Fibroblast of the aortic adventitia (primary cell): ENCODE results near the gene NPR3. TPM values are rescaled to one million over a fixed set of nuclear protein-coding genes. Genes with fewer than 3 reads are reported as not detected.
A peak's percentile ranks its signal among the peaks of the same experiment; 100 is the strongest.

Source experiments
- DNase-seq: peaks from one replicate; pipeline ENCODE4 v3.0.0-alpha.2; 2010; ENCODE audit warnings: low read depth
- H3K4me3 ChIP-seq: 2 replicates; pipeline ENCODE4 v1.5.1; 2011; ENCODE audit warnings: low read depth, mild to moderate bottlenecking, control low read depth, low read length, moderate library complexity
- CTCF ChIP-seq: IDR thresholded peaks from 2 replicates; pipeline ENCODE4 v1.5.1; 2011; ENCODE audit warnings: mild to moderate bottlenecking, low read length, control low read depth, inconsistent platforms; ENCODE audit not compliant: insufficient read depth
- total RNA-seq: library from RNA; depleted of rRNA; stranded (reverse); fragments of >200 nt; gene quantifications from 2 replicates; pipeline ENCODE4 v1.2.3, GENCODE V29; 2012; ENCODE audit warnings: low replicate concordance

NPR3 gene
- total RNA-seq, 1 donor, result 23.7 TPM

GRCh38 chr5:32690666-32691065 lies 20.5 kb upstream of the NPR3 start:
- H3K4me3 ChIP-seq, result no peak overlapping the region
- no peak for TF ChIP-seq CTCF
- no peak for DNase-seq

GRCh38 chr5:32692036-32692746 lies 18.9 kb upstream of the NPR3 start:
- no peak overlapping the region for H3K4me3 ChIP-seq

GRCh38 chr5:32703957-32704356 lies 7.2 kb upstream of the NPR3 start:
- no peak for TF ChIP-seq CTCF
- H3K4me3 ChIP-seq, result no peak overlapping the region
- DNase-seq, result no peak

More at GRCh38 chr5:32692036-32692746, 18.9 kb upstream of the NPR3 start:
- peak; percentile 84 for DNase-seq
- TF ChIP-seq CTCF, result no peak

GRCh38 chr5:32707418-32707997 lies 3.6 kb upstream of the NPR3 start:
- peak; percentile 71 for DNase-seq
- TF ChIP-seq CTCF, result peak; percentile 56

GRCh38 chr5:32708949-32709348 lies 2.2 kb upstream of the NPR3 start:
- H3K4me3 ChIP-seq, result no peak overlapping the region
- no peak for TF ChIP-seq CTCF
- DNase-seq, result no peak

More at GRCh38 chr5:32707418-32707997, 3.6 kb upstream of the NPR3 start:
- no peak overlapping the region for H3K4me3 ChIP-seq

GRCh38 chr5:32709750-32710549 lies 1.2 kb upstream of the NPR3 start:
- H3K4me3 ChIP-seq, result peak overlapping the region; percentile 75
- TF ChIP-seq CTCF, result peak; percentile 70
- peak; percentile 89 for DNase-seq
